Measurements from ENCODE around the gene CDKAL1.
"Not testable (repeated sequence)": the region's sequence is repeated elsewhere in the genome, so short reads cannot be mapped to it uniquely, and the experiment has no call there.

The CDKAL1 gene

DNA sequence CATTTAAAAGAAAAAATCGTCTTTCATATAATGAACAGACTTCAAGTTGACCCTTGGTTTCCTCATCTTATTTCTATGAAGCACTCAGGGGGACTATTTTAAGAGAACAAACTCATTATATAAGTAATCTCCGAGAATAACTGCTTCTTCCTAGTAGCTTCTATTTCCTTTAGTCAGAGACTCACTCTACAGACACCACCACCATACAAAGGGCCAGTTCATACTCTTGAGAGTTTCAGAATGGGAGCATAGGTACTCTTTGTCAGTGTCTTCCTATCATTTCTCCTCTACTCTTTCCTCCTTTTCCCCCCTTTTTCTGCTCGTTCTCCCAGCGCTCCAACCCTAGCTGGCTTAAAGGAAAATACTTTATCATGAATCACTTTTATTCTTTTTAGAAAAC, 104.9 kb downstream of the CDKAL1 start:
- DNase-seq (ENCODE audit: low spot score), result no peak

DNA sequence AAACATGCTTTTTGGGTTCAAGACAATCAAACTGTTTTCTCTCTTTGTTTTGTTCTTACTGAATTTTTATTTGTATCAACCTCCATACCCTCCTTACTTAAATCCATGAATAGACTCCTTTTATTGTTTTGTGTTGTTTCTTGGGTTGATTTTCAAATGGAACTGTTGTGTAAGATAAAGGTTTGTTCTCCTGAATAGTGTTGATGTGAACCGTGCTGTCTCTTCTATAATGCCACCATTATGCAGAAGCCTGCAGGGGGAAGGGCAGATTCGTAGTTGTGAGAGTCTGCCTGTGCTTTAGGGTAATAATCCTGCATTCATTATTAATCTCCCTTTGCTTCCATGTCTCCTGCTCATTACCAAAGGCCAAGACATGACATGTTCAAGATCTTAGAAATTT, 105.9 kb downstream of the CDKAL1 start:
- no peak for DNase-seq (ENCODE audit: low spot score)

DNA sequence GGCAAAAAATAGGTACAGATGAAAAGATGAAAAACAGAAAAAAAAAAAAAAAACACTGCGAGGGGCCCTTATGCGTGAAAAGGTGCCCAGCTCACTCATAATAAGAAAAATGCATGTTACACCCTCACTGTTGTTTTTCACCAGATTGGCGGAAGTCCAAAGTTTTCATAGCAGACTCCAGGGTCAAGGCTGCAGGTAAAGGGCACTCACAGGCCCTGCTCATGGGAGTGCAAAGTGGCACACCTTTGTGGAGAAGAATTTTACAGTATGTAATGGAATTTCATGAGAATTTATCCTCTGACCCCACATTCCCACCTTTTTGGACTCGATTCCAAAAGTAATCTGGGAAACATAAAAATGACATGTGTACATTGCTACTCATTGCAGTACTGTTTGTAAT, 108.2 kb downstream of the CDKAL1 start:
- DNase-seq (ENCODE audit: low spot score), result no peak

DNA sequence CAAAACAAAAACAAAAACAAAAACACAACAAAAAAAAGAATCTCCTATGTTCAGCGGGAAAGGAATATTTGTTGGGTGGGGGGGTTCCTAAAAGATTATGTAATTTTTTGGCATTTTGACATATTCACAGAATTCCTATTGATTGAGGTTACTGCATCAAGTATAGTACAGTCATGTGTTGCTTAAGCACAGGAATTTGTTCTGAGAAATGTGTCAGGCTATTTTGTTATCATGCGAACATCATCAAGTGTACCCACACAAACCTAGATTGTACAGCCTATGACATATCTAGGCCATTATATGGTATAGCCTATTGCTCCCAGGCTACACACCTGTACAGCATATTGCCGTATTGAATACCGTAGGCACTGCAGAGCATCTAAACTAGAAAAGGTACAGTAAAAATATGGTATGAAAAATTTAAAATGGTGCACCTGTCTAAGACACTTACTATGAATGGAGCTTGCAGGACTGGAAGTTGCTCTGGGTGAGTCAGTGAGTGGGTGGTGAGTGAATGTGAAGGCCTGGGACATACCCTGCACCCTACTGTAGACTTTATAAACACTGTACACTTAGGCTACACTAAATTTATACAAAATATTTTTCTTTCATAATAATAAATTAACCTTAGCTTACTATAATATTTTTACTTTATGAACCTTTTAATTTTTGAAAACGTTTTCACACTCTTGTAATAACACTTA, 110.6 kb downstream of the CDKAL1 start:
- DNase-seq (ENCODE audit: low spot score), result no peak

DNA sequence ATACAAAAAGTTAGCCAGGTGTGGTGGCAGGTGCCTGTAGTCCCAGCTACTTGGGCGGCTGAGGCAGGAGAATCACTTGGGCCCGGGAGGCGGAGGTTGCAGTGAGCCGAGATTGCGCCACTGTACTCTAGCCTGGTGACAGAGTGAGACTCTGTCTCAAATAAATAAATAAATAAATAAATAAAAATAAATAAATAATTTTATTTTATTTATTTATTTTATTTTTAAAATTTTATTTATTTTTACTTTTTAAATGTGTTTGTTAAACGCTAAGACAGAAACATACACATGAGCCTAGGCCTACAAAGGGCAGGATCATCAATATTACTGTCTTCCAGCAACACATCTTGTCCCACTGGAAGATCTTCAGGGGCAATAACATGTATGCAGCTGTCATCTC, 111.3 kb downstream of the CDKAL1 start:
- DNase-seq (ENCODE audit: low spot score), result not testable (repeated sequence)

DNA sequence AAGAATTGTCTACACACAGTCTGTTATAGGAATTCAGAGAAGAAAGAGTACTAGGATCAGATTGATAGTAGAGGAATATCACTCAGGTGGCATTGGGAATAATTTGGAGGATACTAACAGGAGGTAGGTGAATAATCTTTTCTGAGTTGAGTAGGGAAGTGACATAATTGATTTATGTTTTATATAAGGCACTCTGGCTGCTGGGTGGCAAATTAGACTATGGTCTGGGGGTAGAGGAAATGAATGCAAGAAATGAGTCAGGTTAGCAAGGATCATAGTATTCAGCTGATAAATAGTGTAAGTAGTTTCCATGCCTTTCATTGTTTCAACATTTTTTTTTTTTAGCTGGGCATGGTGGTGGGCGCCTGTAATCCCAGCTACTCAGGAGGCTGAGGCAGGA, 113.3 kb downstream of the CDKAL1 start:
- DNase-seq (ENCODE audit: low spot score), result no peak

DNA sequence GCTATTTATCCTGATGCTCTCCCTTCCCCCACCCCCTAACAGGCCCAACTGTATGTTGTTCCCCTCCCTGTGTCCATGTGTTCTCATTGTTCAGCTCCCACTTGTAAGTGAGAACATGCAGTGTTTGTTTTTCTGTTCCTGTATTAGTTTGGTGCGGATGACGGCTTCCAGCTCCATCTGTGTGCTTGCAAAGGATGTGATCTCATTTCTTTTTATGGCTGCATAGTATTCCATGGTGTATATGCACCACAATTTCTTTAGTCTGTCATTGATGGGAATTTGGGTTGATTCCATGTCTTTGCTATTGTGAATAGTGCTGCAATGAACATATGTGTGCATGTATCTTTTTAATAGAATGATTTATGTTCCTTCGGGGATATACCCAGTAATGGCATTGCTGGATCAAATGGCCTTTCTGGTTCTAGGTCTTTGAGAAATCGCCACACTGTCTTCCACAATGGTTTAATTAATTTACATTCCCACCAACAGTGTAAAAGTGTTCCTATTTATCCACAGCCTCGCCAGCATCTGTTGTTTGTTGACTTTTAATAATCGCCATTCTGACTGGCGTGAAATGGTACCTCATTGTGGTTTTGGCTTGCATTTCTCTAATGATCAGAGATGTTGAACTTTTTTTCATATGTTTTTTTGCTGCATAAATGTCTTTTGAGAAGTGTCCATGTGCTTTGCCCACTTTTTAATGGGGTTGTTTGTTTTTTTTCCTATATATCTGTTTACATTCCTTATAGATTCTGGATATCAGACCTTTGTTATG, 115.6 kb downstream of the CDKAL1 start:
- DNase-seq (ENCODE audit: low spot score), result not testable (repeated sequence)

DNA sequence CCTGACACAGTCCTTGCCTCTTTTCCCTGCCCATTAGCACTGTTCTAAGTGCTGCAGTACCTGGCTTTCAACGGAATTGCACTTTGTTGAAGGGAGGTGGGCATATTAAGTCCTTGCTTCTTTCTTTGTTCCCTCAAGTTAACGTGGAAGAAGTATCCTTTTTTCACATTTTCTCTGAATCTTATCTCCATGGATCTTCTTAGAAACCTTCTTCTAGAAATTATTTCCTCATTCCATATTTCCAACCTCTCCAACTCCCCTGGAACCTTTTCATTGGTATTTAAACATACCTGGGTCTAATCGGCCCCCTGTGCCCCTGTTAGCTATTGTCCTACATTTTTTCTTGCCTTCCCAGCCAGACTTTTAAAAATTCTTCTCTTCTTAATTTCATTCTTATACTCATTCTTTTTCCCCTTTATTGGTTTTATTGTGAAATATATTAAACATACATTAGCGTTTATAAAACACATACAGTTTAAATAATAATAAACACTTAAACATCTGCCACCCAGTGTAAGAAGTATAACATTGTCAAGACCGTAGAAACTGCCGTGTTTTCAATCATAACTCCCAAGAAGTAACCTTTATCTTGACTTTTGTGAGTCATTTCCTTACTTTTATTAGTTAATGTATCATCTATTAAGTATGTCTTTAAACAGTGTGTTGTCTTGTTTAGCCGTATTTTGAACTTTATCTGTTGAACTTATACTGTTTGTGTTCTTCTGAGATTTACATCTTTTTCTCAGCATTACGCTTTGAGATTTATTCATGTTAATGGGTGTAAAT, 118.2 kb downstream of the CDKAL1 start:
- DNase-seq (ENCODE audit: low spot score), result no peak

DNA sequence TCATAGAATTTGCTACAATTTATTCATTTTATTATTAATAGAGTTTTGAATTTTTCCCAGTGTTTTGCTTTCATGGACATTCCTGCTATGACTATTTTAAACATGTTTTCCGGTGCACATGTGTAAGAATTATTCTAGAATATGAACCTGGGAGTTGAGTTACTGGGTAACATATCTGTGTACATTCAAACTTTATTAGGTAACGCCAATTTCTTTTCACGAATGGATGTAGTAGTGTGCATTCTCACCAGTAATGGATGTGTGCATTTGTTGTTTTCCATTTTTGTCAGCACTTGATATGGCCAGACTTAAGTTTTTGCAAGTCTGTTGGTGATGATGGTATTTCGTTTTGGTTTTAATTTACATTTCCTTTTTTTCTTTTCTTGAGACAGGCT, 118.8 kb downstream of the CDKAL1 start:
- DNase-seq (ENCODE audit: low spot score), result no peak

DNA sequence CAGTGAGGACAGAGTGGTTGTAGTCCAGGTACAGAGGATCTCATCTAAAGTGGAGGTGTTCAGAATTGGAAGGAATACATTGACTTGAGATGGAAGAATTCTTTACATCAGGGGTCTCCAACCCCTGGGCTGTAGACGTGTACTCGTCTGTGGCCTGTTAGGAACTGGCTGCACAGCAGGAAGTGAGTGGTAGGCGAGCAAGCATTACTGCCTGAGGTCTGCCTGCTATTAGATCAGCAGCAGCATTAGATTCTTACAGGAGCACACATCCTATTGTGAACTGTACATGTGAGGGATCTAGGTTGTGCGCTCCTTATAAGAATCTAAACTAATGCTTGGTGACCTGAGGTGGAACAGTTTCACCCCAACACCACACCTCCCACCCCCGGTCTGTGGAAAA, 121.1 kb downstream of the CDKAL1 start:
- no peak for DNase-seq (ENCODE audit: low spot score)

DNA sequence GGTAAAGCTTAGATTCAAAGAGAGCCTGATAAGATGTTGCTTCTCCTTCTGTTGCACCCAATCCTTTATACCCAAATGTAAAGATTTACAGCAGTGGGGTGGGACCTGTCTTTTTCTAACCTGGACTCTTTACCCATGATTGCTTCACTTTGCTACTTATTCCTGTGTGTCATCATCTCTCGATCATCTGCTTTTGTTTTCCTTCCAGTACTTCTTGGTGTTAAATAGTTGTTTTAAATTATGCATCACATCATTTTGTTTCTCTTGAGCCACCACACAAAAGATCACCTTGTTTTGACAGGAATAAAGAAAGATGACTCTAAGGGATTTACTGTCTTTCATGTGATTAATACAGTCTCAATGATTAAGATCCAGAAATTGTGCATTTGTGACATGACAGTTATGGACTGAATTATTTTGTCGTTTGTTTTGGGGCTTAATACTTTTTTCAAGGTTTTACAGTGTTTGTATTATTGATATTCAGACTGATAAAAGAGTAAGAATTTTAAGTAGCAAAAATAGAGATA, 123.1 kb downstream of the CDKAL1 start:
- DNase-seq (ENCODE audit: low spot score), result no peak

DNA sequence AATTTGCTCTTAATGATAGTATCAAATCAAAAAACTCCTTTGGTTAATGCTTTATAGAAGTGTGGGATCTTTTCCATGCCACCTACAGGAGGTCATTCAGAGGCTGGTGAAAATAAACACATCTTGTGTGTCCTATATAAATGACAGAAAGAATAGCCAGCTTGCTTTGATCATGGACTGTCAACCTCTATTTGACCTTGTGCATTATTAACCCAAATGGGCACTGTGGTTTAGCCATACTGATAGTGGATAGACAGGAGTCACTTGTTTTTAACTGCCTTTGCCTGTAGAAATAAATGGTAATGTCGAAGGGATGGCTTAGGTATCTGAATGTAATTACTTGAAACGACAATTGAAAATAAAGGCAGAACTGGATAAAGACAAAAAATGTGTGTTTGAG, 123.8 kb downstream of the CDKAL1 start:
- DNase-seq (ENCODE audit: low spot score), result no peak

DNA sequence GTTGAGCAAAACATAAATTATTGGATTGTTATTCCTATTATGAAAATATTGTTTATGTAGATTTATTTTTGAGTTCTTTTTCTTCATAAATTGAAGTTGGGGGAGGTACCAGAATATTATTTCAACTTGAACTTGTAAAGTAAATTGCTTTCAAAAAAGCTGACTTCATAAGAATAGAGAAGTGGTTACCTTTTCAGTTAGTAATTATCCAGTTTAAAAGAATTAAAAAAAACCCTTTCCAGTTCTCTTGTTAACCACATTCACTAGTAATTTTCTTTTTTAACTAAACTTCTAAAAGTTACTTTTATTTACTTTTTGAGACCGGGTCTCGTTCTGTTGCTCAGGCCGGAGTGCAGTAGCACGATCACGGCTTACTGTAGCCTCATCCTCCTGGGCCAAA, 124.3 kb downstream of the CDKAL1 start:
- DNase-seq (ENCODE audit: low spot score), result no peak

DNA sequence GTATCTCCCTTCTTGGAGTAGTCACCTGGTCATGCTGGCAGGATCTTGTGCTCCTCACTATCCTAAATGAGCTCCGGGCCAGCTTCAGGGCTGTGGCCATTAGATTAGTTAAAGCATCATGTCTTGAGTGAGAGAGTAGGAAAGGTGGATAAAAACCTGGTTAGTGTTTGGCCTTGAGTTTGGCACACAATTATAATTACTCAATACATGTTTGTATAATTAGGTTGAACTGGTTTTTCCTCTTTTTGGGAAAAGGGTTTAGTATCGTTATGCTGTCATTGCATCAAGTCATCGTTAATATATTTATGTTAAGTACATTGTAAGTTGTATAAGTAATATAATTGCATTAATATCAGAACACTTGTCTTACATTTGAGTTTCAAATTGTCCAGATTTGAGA, 126.3 kb downstream of the CDKAL1 start:
- DNase-seq (ENCODE audit: low spot score), result no peak

DNA sequence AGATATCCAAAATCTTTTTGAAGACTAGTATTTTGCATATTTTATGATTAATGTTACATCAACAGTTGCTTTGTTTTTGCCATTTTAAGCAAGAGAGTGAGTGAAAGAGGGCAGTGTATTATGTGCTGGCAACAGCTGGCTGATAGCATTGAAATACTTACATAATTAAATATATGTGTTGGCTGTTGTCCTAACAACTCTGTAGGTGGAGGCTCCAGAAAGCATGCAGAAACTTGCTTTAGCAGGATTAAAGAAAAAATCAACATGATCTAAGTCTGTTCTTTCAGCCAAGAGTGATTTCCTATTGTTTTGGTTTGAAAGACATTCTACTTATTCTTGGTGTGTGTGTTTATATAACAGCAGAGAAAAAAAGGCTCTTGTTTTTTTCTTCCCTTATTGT, 127.5 kb downstream of the CDKAL1 start:
- DNase-seq (ENCODE audit: low spot score), result no peak

DNA sequence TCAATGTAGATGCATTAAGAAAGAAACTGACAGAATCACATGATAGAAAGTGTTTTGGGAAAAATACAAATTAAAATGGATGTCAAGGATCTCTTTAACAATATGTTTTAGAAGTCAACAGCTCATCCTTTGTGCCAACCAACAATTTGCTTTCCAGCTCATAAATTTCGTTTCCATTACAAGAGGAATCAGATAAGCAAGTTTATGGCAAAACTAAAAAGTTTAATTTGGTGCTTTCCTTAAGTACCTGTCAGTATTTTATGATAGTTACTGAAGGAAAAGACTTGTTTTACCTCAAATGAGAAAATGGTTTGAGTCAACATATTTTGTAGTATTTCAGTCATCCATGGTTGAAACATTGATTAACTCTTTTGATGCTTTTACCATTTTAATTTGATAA, 130.0 kb downstream of the CDKAL1 start:
- DNase-seq (ENCODE audit: low spot score), result no peak

DNA sequence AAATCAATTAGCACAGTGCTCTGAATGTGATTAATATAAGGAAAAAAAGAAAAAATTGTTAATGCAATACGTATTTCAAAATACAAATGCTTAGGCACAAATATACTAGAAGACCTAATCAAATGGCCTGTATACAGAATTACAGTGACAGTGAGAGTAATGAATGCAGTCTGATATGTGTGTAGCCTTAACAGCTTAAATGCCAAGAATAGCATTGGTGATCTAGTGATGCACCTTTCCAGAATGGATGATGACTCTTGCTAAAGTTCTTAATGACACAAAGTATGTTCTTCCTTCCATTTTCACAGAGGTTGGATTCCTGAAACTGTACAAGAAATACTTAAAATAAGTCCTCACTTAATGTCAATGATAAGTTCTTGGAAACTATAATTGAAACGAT, 131.0 kb downstream of the CDKAL1 start:
- no peak for DNase-seq (ENCODE audit: low spot score)

DNA sequence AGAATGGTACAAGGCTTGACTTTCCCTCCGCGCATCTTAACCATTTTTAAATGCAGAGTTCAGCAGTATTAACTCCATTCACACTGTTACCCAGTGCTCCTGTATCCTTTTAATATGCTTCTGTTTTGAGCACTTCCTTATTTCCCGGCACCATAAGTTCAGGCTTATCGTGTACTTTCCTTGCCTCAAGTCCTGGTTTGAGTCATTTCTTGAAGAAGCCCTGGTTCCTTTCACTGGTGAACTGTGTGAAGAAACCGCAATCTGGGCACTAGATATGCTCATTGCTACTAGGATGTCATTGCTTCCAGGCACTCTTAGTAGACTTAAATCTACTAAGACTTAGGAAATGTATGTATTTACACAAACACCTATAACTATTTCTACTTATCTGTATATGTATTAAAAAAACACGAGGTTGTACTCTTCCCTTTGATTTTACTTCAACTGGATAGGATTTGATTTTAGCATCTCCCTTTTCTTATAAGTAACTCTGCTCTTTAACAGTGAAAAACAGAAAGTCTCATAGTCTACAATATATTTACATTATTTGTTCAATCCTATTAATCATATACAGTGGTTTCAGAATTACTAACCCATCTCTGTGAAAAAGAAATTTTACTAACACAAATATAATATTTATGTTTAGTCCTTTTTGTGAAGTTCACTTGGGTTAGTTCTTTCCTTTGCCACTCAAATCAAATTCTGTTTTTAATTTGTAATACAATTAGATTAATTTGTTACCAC, 135.5 kb downstream of the CDKAL1 start:
- DNase-seq (ENCODE audit: low spot score), result no peak

DNA sequence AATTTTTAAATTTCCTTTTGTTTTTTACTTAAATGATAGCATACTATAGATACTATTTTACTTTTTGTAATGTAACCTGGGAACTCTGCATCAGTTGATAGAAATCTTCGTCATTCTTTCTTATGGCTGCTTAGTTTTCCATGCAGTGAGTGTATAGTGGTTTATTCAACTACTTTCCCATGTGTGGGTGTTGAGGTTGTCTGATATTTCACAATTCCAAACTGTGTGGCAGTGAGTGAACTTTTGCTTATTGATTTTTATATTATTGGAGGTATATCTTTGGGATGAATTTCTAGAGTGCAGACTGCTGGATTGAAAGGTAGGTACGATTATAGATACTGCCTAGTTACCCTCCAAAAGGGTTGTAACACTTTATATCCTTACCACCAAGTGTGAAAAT, 136.5 kb downstream of the CDKAL1 start:
- DNase-seq (ENCODE audit: low spot score), result no peak

DNA sequence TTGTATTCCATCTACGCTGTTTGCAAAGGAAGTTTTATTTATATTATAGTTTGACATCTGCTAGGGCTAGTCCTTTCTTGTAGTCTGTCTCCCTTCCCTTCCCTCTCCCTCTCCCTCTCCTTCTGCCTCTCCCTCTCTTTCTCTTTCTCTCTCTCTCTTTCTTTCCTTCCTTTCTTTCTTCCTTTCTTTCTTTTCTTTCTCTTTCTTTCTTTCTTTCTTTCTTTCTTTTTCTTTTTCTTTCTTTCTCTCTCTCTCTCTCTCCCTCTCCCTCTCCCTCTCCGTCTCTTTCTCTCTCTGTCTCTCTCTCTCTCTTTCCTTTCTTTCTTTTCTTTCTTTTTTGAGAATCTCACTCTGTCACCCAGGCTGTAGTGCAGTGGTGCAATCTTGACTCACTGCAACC, 137.8 kb downstream of the CDKAL1 start:
- no peak for DNase-seq (ENCODE audit: low spot score)

DNA sequence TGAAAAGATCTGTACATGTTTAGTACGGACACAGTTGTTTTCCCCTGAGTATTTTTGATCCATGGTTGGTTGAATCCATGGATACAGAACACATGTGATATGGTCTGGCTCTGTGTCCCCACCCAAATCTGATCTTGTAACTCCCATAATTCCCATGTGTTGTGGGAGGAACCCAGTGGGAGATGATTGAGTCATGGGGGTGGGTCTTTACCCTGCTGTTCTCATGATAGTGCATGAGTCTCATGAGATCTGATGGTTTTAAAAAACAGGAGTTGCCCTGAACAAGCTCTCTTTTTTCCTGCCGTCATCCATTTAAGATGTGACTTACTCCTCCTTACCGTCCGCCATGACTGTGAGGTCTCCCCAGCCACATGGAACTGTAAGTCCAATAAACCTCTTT, 139.2 kb downstream of the CDKAL1 start:
- DNase-seq (ENCODE audit: low spot score), result no peak

DNA sequence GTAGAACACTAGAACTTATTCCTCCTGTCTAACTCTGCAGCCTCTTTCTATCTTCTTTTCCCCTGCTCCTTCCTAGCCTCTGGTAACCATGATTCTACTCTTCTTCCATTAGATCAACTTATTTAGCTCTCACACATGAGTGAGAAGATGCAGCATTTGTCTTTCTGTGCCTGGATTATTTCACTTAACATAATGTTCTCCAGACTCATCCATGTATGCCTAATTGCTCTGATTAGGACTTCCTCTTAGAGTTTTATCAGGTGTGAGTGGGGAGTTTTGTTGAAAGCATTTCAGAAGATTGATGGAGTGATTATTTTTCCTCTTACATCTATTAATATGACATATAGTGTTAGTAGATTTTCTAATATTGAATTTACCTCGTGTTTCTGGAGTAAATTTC, 140.4 kb downstream of the CDKAL1 start:
- DNase-seq (ENCODE audit: low spot score), result no peak
